Gastroesophageal sphincter (tissue), 4 donors: Measurements from ENCODE around the gene SLC17A9. TPM values are rescaled to one million over a fixed set of nuclear protein-coding genes. Genes with fewer than 3 reads are reported as not detected.

Experiments used
- ATAC-seq: fragments of 150-250 bp; one replicate; pipeline ENCODE4 v1.9.1; 2016; ENCODE audit warnings: mild to moderate bottlenecking, moderate library complexity
- H3K27ac ChIP-seq, 4 donors: fragments of 200-600 bp; sonication (generic) in 3 of 4; 1 replicate in 3 of 4; 2 replicates in 1 of 4; pipeline ENCODE4 v1.5.1; 2016 to 2019
- H3K27me3 ChIP-seq: fragments of 200-600 bp; sonication (generic); one replicate; pipeline ENCODE4 v1.5.1; 2019
- H3K36me3 ChIP-seq, 2 donors: fragments of 200-600 bp; sonication (generic); one replicate each; pipeline ENCODE4 v1.5.1; 2019; ENCODE audit warnings: control low read depth in 1 of 2
- H3K4me1 ChIP-seq, 3 donors: fragments of 200-600 bp; sonication (generic); 1 replicate in 2 of 3; 2 replicates in 1 of 3; pipeline ENCODE4 v1.5.1; 2016 to 2019; ENCODE audit warnings: control low read depth in 2 of 3
- H3K4me3 ChIP-seq, 2 donors: fragments of 200-600 bp; sonication (generic); one replicate each; pipeline ENCODE4 v1.5.1; 2019; ENCODE audit warnings: mild to moderate bottlenecking in 1 of 2, moderate library complexity in 1 of 2
- H3K9me3 ChIP-seq, 3 donors: fragments of 200-600 bp; sonication (generic); one replicate each; pipeline ENCODE4 v1.5.1; 2017 to 2019; ENCODE audit warnings: control low read depth in 2 of 3
- CTCF ChIP-seq, 4 experiments: fragments of 200-600 bp in 2 of 4; fragments of 450-650 bp in 2 of 4; sonication (generic) in 1 of 4; IDR thresholded peaks; one replicate each; pipeline ENCODE4 v1.5.1; 2017 to 2019; ENCODE audit warnings: antibody characterized with exemption in 4 of 4, mild to moderate bottlenecking in 2 of 4, moderate library complexity in 2 of 4
- EP300 ChIP-seq: sonication (generic); formaldehyde crosslinking; IDR thresholded peaks from one replicate; pipeline ENCODE4 v1.6.1; 2017; ENCODE audit warnings: antibody characterized with exemption, mild to moderate bottlenecking
- POLR2A ChIP-seq, 2 donors: fragments of 450-650 bp; IDR thresholded peaks; one replicate each; pipeline ENCODE4 v1.6.1; 2017; ENCODE audit warnings: antibody characterized with exemption in 2 of 2, mild to moderate bottlenecking in 2 of 2, moderate library complexity in 1 of 2
- POLR2AphosphoS5 ChIP-seq: sonication (generic); formaldehyde crosslinking; IDR thresholded peaks from one replicate; pipeline ENCODE4 v1.6.1; 2017; ENCODE audit warnings: antibody characterized with exemption
- WGBS, 2 donors: methylation state at CpG; one replicate each; pipeline ENCODE4 v1.1.5; 2018; ENCODE audit warnings: low coverage in 1 of 2; 5-methylcytosine and 5-hydroxymethylcytosine counted together
- total RNA-seq, 4 donors: library from RNA; depleted of rRNA; stranded (reverse); fragments of >200 nt; gene quantifications; one replicate each; pipeline ENCODE4 v1.1.0, GENCODE V29; 2016

SLC17A9 gene
- total RNA-seq, 4 donors from 2014 or later: 1.3 to 4.6 (median 2.8) TPM

- Histone ChIP-seq H3K4me3 (no peak overlapping the region), H3K36me3 (peaks cover 0 to 56% of the 10 kb centered on the region in 2 donors), H3K4me1 (no peaks in the 10 kb centered on the region), H3K9me3 (no peaks in the 10 kb centered on the region), H3K27ac (no peak overlapping the region), H3K27me3 (no peaks in the 10 kb centered on the region)
- TF ChIP-seq POLR2AphosphoS5: no peak
- ATAC-seq: no peak
- WGBS, 2 donors: 80% methylated on average over 4 of the region's 32 CpGs; no CpG with 5 or more reads in 1 of the 2 donors
Measured at GRCh38 chr20:62962891-62963613, 10.5 kb downstream of the SLC17A9 start.

GRCh38 chr20:62963614-62964397, 11.3 kb downstream of the SLC17A9 start:
- no peak for ATAC-seq
- Histone ChIP-seq H3K36me3 (peaks cover 0 to 50% of the 10 kb centered on the region in 2 donors), H3K27me3 (peaks cover 3% of the 10 kb centered on the region), H3K27ac (no peak overlapping the region), H3K4me3 (no peak overlapping the region), H3K9me3 (no peaks in the 10 kb centered on the region), H3K4me1 (no peaks in the 10 kb centered on the region)
- 100% methylated on average over 3 of the region's 32 CpGs; no CpG with 5 or more reads in 1 of the 2 donors for WGBS, 2 donors
- no peak for TF ChIP-seq CTCF (IDR thresholded peaks at IDR 0.05)
- TF ChIP-seq POLR2AphosphoS5: no peak
- TF ChIP-seq EP300: no peak
- no peak for TF ChIP-seq POLR2A (IDR thresholded peaks at IDR 0.05)

GRCh38 chr20:62964700-62965099, 12.2 kb downstream of the SLC17A9 start:
- ATAC-seq: no peak
- H3K4me3 ChIP-seq: no peak overlapping the region
- 83 to 88% methylated on average over 7 to 12 of the region's 20 CpGs for WGBS, 2 donors

GRCh38 chr20:62965363-62965771, 12.9 kb downstream of the SLC17A9 start:
- no peak overlapping the region for H3K27ac ChIP-seq
- TF ChIP-seq POLR2A (IDR thresholded peaks at IDR 0.05): no peak
- no peak for TF ChIP-seq POLR2AphosphoS5
- TF ChIP-seq CTCF (IDR thresholded peaks at IDR 0.05): no peak
- TF ChIP-seq EP300: no peak
- no peaks in the 10 kb centered on the region for H3K9me3 ChIP-seq
- ATAC-seq: no peak
- H3K4me1 ChIP-seq: no peaks in the 10 kb centered on the region
- H3K4me3 ChIP-seq: no peak overlapping the region
- peaks cover 0 to 46% of the 10 kb centered on the region in 2 donors for H3K36me3 ChIP-seq
- 80 to 91% methylated on average over 4 to 9 of the region's 19 CpGs for WGBS, 2 donors
- peaks cover 18% of the 10 kb centered on the region for H3K27me3 ChIP-seq

More at GRCh38 chr20:62964700-62965099, 12.2 kb downstream of the SLC17A9 start:
- peaks cover 12% of the 10 kb centered on the region for H3K27me3 ChIP-seq
- TF ChIP-seq POLR2AphosphoS5 (no peak), CTCF (IDR thresholded peaks at IDR 0.05) (no peak), EP300 (no peak), POLR2A (IDR thresholded peaks at IDR 0.05) (no peak)
- peaks cover 0 to 50% of the 10 kb centered on the region in 2 donors for H3K36me3 ChIP-seq
- no peaks in the 10 kb centered on the region for H3K4me1 ChIP-seq
- H3K27ac ChIP-seq: no peak overlapping the region
- H3K9me3 ChIP-seq: no peaks in the 10 kb centered on the region

- H3K9me3 ChIP-seq: no peaks in the 10 kb centered on the region
- ATAC-seq: no peak
- 90% methylated on average over 9 of the region's 27 CpGs; no CpG with 5 or more reads in 1 of the 2 donors for WGBS, 2 donors
Measured at GRCh38 chr20:62966212-62967148, 14.0 kb downstream of the SLC17A9 start.

More at GRCh38 chr20:62966212-62967148, 14.0 kb downstream of the SLC17A9 start:
- Histone ChIP-seq H3K4me3 (no peak overlapping the region), H3K27ac (no peak overlapping the region), H3K36me3 (peaks cover 0 to 41% of the 10 kb centered on the region in 2 donors), H3K4me1 (no peaks in the 10 kb centered on the region), H3K27me3 (peaks cover 29% of the 10 kb centered on the region)
- no peak for TF ChIP-seq CTCF (IDR thresholded peaks at IDR 0.05)
- no peak for TF ChIP-seq EP300
- no peak for TF ChIP-seq POLR2A (IDR thresholded peaks at IDR 0.05)
